ENCODE data around the gene EPHA5. TPM values are rescaled to one million over a fixed set of nuclear protein-coding genes. Genes with fewer than 3 reads are reported as not detected.

The EPHA5 gene
- polyA plus RNA-seq, 3 donors = not detected

DNA sequence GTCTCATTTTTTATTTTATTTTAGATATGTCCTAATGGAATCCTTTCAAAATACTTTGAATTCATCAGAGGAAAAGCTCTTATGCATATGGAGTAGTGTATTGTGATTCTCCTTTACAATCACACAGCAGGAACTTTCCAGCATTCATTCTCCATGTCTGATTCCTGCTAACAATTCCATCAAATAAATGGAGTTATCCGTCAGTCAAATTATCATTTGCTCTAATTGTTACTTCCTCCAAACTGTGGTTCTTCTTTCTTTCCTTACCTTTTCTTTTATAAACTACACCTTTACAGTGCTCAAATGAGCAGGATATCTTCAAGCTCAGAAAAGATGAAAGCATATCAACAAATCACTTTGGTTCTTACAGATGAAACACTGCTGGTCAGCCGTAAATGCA is 80.4 kb downstream of the EPHA5 start:
- no peak for DNase-seq
- Histone ChIP-seq H3K27me3 (ENCODE audit: control insufficient read depth in 2 of 2, insufficient read depth in 2 of 2, low read length in 2 of 2) (no peaks in the 10 kb centered on the region), H3K79me2 (ENCODE audit: insufficient read depth, low read length) (no peaks in the 10 kb centered on the region), H3K4me1 (ENCODE audit: control insufficient read depth in 1 of 2, insufficient read depth in 2 of 2, low read length in 2 of 2) (no peaks in the 10 kb centered on the region), H4K20me1 (ENCODE audit: insufficient read depth, low read length) (no peaks in the 10 kb centered on the region), H3K4me2 (replicated peaks; ENCODE audit: extremely low read depth, low read length, poor library complexity, severe bottlenecking) (no peak overlapping the region), H3K4me3 (replicated peaks in 1 of 3; ENCODE audit: low read depth in 2 of 3, low read length in 3 of 3) (no peak overlapping the region), H3K36me3 (replicated peaks in 1 of 2; ENCODE audit: control insufficient read depth in 1 of 2, insufficient read depth in 2 of 2, low read length in 2 of 2) (no peaks in the 10 kb centered on the region), H3K9me3 (replicated peaks in 1 of 2; ENCODE audit: control insufficient read depth in 1 of 2, insufficient read depth in 1 of 2, low read length in 2 of 2) (no peaks in the 10 kb centered on the region), H3K9ac (ENCODE audit: insufficient read depth, low read length, poor library complexity, severe bottlenecking) (no peak overlapping the region), H3K27ac (ENCODE audit: low read depth in 1 of 2, low read length in 2 of 2) (no peak overlapping the region), H2AFZ (ENCODE audit: insufficient read depth, low read depth, low read length, poor library complexity, severe bottlenecking) (no peak overlapping the region)
- H3K36me3 Mint-ChIP-seq = no peaks in the 10 kb centered on the region
- 80% methylated on average over 1 of the region's 2 CpGs for WGBS (ENCODE audit: insufficient coverage)
- no peak overlapping the region for H3K4me3 Mint-ChIP-seq
- no peaks in the 10 kb centered on the region for H3K4me1 Mint-ChIP-seq
- H3K27me3 Mint-ChIP-seq (ENCODE audit: low read depth in 3 of 3) = no peaks in the 10 kb centered on the region
- no peak overlapping the region for H3K27ac Mint-ChIP-seq
- TF ChIP-seq, protein P1, sequence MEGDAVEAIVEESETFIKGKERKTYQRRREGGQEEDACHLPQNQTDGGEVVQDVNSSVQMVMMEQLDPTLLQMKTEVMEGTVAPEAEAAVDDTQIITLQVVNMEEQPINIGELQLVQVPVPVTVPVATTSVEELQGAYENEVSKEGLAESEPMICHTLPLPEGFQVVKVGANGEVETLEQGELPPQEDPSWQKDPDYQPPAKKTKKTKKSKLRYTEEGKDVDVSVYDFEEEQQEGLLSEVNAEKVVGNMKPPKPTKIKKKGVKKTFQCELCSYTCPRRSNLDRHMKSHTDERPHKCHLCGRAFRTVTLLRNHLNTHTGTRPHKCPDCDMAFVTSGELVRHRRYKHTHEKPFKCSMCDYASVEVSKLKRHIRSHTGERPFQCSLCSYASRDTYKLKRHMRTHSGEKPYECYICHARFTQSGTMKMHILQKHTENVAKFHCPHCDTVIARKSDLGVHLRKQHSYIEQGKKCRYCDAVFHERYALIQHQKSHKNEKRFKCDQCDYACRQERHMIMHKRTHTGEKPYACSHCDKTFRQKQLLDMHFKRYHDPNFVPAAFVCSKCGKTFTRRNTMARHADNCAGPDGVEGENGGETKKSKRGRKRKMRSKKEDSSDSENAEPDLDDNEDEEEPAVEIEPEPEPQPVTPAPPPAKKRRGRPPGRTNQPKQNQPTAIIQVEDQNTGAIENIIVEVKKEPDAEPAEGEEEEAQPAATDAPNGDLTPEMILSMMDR (IDR thresholded peaks at IDR 0.05) = no peak
- H3K9me3 Mint-ChIP-seq = no peaks in the 10 kb centered on the region
- intact Hi-C loops (cut with micrococcal nuclease) = no loop called here

DNA sequence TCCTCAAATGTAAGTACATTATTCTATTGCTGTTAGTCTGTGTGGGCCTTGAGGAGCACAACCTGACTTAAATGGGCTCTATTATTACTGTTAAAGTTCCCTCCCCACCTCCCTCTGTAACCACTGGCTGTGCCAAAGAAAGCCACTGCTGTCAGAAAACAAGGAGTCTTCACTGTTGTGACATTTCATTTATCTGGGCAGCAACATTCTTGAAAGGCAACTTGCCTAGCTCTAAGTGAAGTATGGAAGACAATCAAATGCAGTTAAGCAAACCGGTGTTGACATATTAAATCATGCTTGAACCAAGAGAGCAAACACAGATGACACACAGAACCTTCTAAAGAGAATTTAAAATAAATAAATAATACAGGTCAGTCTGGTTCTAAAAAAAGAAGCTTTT is 81.0 kb downstream of the EPHA5 start:
- no peak overlapping the region for H2AFZ ChIP-seq (ENCODE audit: insufficient read depth, low read depth, low read length, poor library complexity, severe bottlenecking)
- Mint-ChIP-seq H3K27ac (no peak overlapping the region), H3K4me3 (no peak overlapping the region), H3K27me3 (ENCODE audit: low read depth in 3 of 3) (no peaks in the 10 kb centered on the region), H3K36me3 (no peaks in the 10 kb centered on the region), H3K4me1 (no peaks in the 10 kb centered on the region), H3K9me3 (no peaks in the 10 kb centered on the region)
- no peaks in the 10 kb centered on the region for H4K20me1 ChIP-seq (ENCODE audit: insufficient read depth, low read length)
- H3K36me3 ChIP-seq (replicated peaks in 1 of 2; ENCODE audit: control insufficient read depth in 1 of 2, insufficient read depth in 2 of 2, low read length in 2 of 2) = no peaks in the 10 kb centered on the region
- TF ChIP-seq, protein P1 (IDR thresholded peaks at IDR 0.05) = no peak
- no peaks in the 10 kb centered on the region for H3K27me3 ChIP-seq (ENCODE audit: control insufficient read depth in 2 of 2, insufficient read depth in 2 of 2, low read length in 2 of 2)
- no peak overlapping the region for H3K27ac ChIP-seq (ENCODE audit: low read depth in 1 of 2, low read length in 2 of 2)
- WGBS (ENCODE audit: insufficient coverage) = no CpG with 5 or more reads among the region's 1 CpG
- H3K9ac ChIP-seq (ENCODE audit: insufficient read depth, low read length, poor library complexity, severe bottlenecking) = no peak overlapping the region
- H3K79me2 ChIP-seq (ENCODE audit: insufficient read depth, low read length) = no peaks in the 10 kb centered on the region
- no peaks in the 10 kb centered on the region for H3K4me1 ChIP-seq (ENCODE audit: control insufficient read depth in 1 of 2, insufficient read depth in 2 of 2, low read length in 2 of 2)
- DNase-seq = no peak
- H3K9me3 ChIP-seq (replicated peaks in 1 of 2; ENCODE audit: control insufficient read depth in 1 of 2, insufficient read depth in 1 of 2, low read length in 2 of 2) = no peaks in the 10 kb centered on the region
- H3K4me2 ChIP-seq (replicated peaks; ENCODE audit: extremely low read depth, low read length, poor library complexity, severe bottlenecking) = no peak overlapping the region
- intact Hi-C loops (cut with micrococcal nuclease) = no loop called here
- H3K4me3 ChIP-seq (replicated peaks in 1 of 3; ENCODE audit: low read depth in 2 of 3, low read length in 3 of 3) = no peak overlapping the region
